GM12872 (cell line): ENCODE results near the gene GFAP.

Source experiments
- TF ChIP-seq, protein P1 (sequence below): IDR thresholded peaks from 3 replicates; pipeline ENCODE4 v1.5.1; 2011; ENCODE audit warnings: low read depth, mild to moderate bottlenecking, low read length, moderate library complexity; ENCODE audit not compliant: insufficient read depth

Gene GFAP

GRCh38 chr17:44915321-44915726 is at the start of gene GFAP:
Gene GFAP (minus strand): TSS chr17:44915500. CDS start chr17:44915486, 14 bp downstream.
- TF ChIP-seq, protein P1, sequence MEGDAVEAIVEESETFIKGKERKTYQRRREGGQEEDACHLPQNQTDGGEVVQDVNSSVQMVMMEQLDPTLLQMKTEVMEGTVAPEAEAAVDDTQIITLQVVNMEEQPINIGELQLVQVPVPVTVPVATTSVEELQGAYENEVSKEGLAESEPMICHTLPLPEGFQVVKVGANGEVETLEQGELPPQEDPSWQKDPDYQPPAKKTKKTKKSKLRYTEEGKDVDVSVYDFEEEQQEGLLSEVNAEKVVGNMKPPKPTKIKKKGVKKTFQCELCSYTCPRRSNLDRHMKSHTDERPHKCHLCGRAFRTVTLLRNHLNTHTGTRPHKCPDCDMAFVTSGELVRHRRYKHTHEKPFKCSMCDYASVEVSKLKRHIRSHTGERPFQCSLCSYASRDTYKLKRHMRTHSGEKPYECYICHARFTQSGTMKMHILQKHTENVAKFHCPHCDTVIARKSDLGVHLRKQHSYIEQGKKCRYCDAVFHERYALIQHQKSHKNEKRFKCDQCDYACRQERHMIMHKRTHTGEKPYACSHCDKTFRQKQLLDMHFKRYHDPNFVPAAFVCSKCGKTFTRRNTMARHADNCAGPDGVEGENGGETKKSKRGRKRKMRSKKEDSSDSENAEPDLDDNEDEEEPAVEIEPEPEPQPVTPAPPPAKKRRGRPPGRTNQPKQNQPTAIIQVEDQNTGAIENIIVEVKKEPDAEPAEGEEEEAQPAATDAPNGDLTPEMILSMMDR, result no peak

DNA sequence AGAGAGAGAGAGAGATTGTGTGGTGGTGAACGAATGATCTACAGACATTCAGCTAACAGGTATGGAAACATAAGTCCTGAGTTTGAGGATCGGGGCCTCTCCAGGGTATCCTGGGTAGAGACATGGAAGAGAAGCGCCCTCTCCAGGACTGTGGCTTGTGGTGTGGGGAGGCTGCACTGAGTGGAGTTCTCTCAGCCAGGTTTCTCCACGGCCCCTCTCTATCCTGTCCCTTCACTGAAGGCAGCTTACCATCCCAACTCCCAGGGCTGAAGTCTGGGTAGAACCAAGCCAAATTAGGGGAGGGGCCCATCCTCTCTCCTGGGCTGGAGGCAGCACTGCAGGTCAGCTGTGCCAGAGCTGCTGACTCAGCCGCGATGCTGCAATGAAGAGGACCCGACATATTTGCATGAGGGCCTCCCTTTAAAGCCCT is 46.6 kb upstream of the GFAP start:
- TF ChIP-seq, protein P1, result no peak

- TF ChIP-seq, protein P1, result no peak
Measured at GRCh38 chr17:44960691-44961090, 45.4 kb upstream of the GFAP start.

- TF ChIP-seq, protein P1, result no peak
Measured at GRCh38 chr17:44959821-44960531, 44.7 kb upstream of the GFAP start.

- TF ChIP-seq, protein P1, result no peak
Measured at GRCh38 chr17:44956998-44957981, 42.0 kb upstream of the GFAP start.

DNA sequence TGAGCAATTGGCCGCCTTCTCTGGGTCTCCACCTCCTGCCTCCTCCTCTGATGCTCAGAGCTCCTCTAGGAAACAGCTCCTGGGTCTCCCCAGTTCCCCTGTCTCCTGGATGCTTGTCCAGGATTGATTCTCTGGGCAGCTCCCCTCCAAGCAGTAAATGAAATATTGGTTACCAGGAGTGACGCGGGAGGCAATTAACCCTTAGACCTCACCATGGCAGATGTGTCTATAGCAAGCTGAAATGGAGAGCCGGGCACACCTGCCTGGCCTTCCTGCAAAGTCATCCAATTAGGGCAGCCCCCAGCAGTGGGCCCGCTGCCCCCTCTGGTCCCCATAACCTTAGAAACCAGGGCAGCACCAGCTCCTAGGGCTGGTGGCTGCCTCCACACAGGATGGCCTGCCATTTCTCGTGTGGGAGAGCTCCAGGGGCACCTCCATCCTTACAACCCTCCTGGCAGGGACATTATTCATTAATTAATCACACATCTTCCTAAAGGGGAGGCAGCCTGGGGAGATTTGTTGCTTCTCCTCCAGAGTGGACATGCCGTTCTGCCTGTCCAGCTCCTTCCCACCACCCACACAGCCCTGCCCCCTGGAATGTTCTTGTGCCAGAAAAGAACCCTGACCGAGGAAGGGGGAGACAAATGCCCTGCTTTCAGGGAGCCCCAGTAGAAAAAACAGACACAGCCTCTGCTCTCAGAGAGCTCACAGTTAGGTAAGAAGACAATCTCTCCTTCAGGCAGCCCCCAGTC is 40.5 kb upstream of the GFAP start:
- TF ChIP-seq, protein P1, result no peak

GRCh38 chr17:44952946-44953475 is 37.7 kb upstream of the GFAP start:
- TF ChIP-seq, protein P1, result no peak
